ENCODE data around the gene MTMR1. TPM values are rescaled to one million over a fixed set of nuclear protein-coding genes. Genes with fewer than 3 reads are reported as not detected.

The MTMR1 gene
- total RNA-seq, 1 donor from 2014 or later = 31.8 TPM

DNA sequence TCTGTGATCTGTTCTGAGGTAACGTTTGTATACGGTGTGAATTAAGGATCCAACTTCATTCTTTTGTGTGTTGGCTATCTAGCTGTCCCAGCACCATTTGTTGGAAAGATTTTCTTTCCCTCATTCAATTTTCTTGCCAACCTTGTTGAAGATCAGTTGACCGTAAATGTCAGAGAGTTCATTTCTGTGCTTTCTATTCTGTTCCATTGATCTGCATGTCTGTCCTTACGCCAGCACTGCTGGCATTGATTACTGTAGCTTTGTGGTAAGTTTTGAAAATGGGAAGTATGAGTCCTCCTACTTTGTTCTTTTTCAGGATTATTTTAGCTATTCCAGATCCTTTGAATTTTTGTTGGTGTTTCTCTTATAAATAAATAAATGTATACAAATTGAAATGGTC lies 60.8 kb downstream of the MTMR1 start:
- Mint-ChIP-seq H3K27ac (no peak overlapping the region), H3K4me1 (ENCODE audit: low read depth) (no peaks in the 10 kb centered on the region), H3K4me3 (no peak overlapping the region), H3K36me3 (ENCODE audit: low read depth) (peaks cover 17% of the 10 kb centered on the region), H3K9me3 (no peaks in the 10 kb centered on the region), H3K27me3 (ENCODE audit: insufficient read depth) (no peaks in the 10 kb centered on the region)
- intact Hi-C loops (cut with micrococcal nuclease) = no loop called here
- DNase-seq (ENCODE audit: low spot score) = no peak

DNA sequence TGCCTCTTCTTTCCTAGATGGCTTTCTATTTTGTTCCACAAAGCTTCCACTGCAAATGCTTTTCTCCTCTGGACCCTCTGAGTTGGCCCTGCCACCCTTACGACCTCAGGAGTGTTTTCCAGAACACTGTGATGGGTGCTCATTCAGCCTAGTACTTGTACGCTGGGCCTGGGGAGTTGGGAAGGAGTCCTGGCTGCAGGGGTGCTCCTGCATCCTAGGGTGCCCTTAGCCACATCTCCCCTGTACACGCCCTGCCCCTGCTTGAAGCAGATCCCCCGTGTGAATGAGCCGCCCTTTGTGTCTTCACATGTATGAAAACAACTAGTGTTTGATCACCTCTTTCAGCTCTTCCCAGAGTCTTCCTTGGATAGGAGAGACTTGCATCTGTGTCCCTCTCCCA lies 64.2 kb downstream of the MTMR1 start:
- DNase-seq (ENCODE audit: low spot score) = no peak
- Mint-ChIP-seq H3K4me1 (ENCODE audit: low read depth) (no peaks in the 10 kb centered on the region), H3K36me3 (ENCODE audit: low read depth) (peaks cover 13% of the 10 kb centered on the region), H3K27me3 (ENCODE audit: insufficient read depth) (no peaks in the 10 kb centered on the region), H3K9me3 (no peaks in the 10 kb centered on the region), H3K4me3 (no peak overlapping the region), H3K27ac (no peak overlapping the region)
- intact Hi-C loops (cut with micrococcal nuclease) = no loop called here

DNA sequence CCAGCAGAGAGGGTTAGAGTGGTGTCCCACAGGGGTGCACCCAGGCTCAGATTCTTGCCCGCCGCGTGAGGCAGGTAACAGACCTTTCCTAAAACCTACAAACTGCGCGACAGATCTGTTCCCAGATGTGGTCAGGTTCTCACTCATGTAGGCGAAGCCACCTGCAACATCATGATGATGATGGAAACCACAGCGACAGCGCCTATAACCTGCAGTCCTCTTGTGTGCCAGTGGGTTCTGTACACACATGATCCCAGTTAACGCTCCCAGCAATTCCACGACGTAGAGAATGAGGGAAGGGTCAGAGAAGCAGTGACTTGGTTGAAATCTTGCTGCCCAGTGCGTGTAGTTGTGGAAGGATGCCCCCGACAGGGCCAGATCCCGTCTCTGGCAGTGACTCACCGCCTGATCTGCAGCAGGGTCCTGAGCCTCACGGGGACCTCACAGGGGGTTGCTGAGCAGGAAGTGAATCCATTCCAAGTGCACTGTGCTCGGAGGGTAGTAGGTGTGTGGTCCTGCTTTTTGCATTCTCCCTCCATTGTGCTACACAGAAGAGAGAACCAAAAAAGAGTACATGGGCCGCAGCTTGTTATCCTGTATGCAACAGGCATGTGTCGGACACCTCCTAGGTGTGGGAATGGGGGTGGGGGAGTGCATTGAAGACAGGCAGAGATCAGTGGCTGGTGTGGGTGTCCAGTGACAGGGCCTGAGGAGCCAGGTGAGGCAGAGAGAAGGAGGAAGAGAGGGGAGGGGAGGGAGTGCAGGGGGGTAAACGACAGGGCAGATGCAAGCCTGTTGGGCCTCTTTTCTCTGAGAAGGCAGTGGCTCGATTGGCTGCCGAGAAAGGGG lies 66.6 kb downstream of the MTMR1 start:
- Mint-ChIP-seq H3K9me3 (no peaks in the 10 kb centered on the region), H3K4me1 (ENCODE audit: low read depth) (no peaks in the 10 kb centered on the region), H3K36me3 (ENCODE audit: low read depth) (peaks cover 18% of the 10 kb centered on the region), H3K27ac (no peak overlapping the region), H3K27me3 (ENCODE audit: insufficient read depth) (no peaks in the 10 kb centered on the region), H3K4me3 (no peak overlapping the region)
- intact Hi-C loops (cut with micrococcal nuclease) = no loop called here
- DNase-seq (ENCODE audit: low spot score) = no peak

DNA sequence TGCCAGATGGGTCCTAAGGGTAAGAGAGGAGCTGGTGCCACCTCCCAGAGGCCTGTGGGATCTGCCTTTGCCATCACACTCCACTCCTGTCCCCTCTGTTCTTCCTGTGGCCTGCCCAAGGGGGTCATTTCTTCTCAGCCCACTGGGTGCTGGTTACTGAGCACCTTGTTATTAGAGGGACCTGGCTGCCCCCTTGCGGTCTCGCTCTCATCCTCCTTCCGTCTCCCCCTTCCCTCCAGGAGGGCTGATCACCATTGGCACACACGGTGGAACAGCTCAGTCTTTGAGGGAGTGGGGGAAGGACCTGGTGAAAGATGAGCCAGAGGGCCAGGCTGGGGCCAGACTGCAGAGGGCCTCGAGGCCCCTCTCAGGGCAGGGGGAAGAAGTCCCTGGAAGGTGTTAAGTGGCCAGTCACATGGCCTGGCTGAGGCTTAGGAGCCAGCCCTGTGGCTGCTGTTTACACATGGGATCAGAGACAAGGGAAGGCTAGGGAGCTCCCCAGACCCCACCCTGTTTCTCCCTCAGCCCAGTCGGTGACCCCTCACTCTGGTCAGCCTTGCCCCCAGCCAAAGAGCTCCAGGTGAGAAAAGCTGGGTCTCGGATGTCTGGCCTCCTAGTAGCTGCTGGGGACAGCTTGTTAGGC lies 68.1 kb downstream of the MTMR1 start:
- no peaks in the 10 kb centered on the region for H3K27me3 Mint-ChIP-seq (ENCODE audit: insufficient read depth)
- H3K27ac Mint-ChIP-seq = no peak overlapping the region
- no peaks in the 10 kb centered on the region for H3K9me3 Mint-ChIP-seq
- no peak for DNase-seq (ENCODE audit: low spot score)
- H3K4me1 Mint-ChIP-seq (ENCODE audit: low read depth) = no peaks in the 10 kb centered on the region
- intact Hi-C loops (cut with micrococcal nuclease) = no loop called here
- peaks cover 18% of the 10 kb centered on the region for H3K36me3 Mint-ChIP-seq (ENCODE audit: low read depth)
- no peak overlapping the region for H3K4me3 Mint-ChIP-seq

DNA sequence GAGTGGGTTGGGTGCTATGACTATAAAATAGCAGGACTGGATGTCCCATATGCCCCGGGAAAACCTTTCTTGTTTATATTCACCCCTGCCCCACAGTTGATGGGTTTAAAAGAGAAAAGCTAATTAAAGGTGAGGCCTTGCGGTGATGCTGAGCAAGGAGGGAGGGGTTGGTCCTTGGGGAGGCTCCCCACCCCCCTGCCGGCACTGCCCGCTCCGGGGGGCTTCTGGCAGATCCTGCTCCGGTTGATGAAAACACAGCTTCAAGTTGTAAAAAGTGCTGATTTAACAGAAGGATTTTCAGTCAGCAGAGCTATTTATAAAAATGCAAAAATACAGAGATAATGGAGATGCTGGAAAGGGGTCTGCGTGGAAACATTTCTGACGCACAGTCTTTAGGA lies 68.6 kb downstream of the MTMR1 start:
- intact Hi-C loops (cut with micrococcal nuclease) = no loop called here
- H3K9me3 Mint-ChIP-seq = no peaks in the 10 kb centered on the region
- no peak for DNase-seq (ENCODE audit: low spot score)
- peaks cover 18% of the 10 kb centered on the region for H3K36me3 Mint-ChIP-seq (ENCODE audit: low read depth)
- H3K4me1 Mint-ChIP-seq (ENCODE audit: low read depth) = no peaks in the 10 kb centered on the region
- no peaks in the 10 kb centered on the region for H3K27me3 Mint-ChIP-seq (ENCODE audit: insufficient read depth)
- H3K27ac Mint-ChIP-seq = no peak overlapping the region
- H3K4me3 Mint-ChIP-seq = no peak overlapping the region

DNA sequence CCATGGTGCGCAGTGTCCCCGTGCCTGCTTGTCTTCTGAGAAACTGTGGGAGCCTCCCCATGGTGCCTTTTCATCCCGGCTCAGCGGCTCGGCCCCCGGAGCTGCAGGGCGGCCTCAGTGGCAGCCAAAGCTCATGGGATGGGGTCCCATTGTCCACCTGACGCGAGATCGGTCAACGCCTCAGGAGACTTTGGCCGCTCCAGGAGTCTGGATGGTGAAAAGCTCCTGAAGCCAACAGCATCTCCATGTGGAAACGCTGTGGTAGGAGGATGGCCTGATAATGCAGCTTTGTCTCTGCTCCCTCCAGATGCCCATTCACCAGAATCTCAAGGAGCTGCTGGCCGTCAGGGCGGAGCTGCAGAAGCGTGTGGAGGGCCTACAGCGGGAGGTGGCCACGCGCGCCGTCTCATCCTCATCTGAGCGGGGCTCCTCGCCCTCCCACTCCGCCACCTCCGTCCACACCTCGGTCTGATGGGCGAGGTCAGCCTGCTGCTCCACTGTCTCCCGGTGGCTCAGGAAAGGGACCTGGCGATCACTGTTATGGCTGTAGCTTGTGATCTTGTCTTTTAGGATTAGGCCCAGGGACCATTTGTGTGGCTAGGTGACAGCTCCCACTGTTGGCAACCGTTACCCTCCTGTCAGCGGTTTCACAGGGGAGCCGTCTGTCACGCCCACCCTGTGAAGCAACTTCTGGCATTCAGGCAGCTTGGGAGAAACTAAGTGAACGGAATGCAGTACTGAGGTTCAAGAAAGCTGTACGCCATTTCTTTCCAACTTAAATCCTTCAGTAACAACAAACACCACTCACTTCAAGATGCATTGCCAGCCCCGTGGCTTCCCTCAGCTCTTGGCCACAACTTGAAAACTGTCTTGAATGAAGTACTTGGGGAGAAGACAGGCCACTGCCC lies 69.3 kb downstream of the MTMR1 start:
- H3K27me3 Mint-ChIP-seq (ENCODE audit: insufficient read depth) = no peaks in the 10 kb centered on the region
- intact Hi-C loops (cut with micrococcal nuclease) = no loop called here

DNA sequence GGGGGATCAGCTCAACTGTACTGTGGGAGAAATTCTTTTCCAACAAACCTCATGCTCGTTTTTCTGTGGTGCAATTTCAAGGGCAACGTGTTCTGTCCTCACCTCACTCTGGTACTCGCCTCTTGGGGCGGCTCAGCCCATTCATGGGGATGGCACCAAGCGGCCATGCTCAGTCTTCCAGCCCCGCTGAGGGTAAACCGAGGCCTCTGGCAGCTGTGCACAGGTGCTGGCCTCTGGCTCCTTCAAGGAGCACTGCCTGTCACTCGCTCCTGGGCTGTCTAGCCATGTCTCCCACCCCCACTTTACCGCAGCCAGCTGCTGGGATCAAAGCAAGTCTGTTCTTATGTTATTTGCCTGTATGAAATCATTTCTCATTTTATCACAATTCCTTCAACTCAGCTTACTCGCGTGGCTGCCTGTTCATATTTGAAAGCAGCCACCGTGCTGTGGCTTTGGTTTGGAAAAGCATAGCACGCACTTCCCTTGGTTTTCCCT lies 70.2 kb downstream of the MTMR1 start:
- no peaks in the 10 kb centered on the region for H3K4me1 Mint-ChIP-seq (ENCODE audit: low read depth)
- no peaks in the 10 kb centered on the region for H3K9me3 Mint-ChIP-seq
- intact Hi-C loops (cut with micrococcal nuclease) = no loop called here
- peaks cover 13% of the 10 kb centered on the region for H3K36me3 Mint-ChIP-seq (ENCODE audit: low read depth)
- no peak overlapping the region for H3K4me3 Mint-ChIP-seq
- no peak for DNase-seq (ENCODE audit: low spot score)
- no peak overlapping the region for H3K27ac Mint-ChIP-seq
- no peaks in the 10 kb centered on the region for H3K27me3 Mint-ChIP-seq (ENCODE audit: insufficient read depth)

More for the DNA sequence above, 69.3 kb downstream of the MTMR1 start:
- no peak for DNase-seq (ENCODE audit: low spot score)
- H3K27ac Mint-ChIP-seq = no peak overlapping the region
- peaks cover 13% of the 10 kb centered on the region for H3K36me3 Mint-ChIP-seq (ENCODE audit: low read depth)
- no peaks in the 10 kb centered on the region for H3K4me1 Mint-ChIP-seq (ENCODE audit: low read depth)
- no peak overlapping the region for H3K4me3 Mint-ChIP-seq
- H3K9me3 Mint-ChIP-seq = no peaks in the 10 kb centered on the region

DNA sequence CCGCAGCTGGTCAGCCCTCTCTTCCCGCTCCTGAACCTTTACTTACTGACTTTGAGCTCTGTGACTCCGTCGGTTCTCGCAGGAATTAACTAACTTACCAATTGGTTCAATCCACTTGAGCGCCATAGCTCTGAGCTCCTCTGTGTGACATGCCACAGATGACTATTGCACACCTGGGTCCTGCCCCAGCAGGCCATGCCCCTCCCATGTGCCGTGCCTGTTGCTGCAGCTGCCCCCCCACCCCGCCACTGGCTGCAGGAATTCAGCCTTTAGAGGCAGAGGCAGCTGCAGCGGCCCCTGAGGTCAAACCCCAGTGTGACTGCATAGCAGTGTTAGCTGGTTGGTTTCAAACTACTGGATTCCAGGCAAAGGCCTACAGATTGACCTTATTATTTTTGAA lies 70.6 kb downstream of the MTMR1 start:
- H3K4me3 Mint-ChIP-seq = no peak overlapping the region
- no peak overlapping the region for H3K27ac Mint-ChIP-seq
- no peaks in the 10 kb centered on the region for H3K4me1 Mint-ChIP-seq (ENCODE audit: low read depth)
- H3K9me3 Mint-ChIP-seq = no peaks in the 10 kb centered on the region
- intact Hi-C loops (cut with micrococcal nuclease) = no loop called here
- peaks cover 13% of the 10 kb centered on the region for H3K36me3 Mint-ChIP-seq (ENCODE audit: low read depth)
- DNase-seq (ENCODE audit: low spot score) = no peak
- no peaks in the 10 kb centered on the region for H3K27me3 Mint-ChIP-seq (ENCODE audit: insufficient read depth)

DNA sequence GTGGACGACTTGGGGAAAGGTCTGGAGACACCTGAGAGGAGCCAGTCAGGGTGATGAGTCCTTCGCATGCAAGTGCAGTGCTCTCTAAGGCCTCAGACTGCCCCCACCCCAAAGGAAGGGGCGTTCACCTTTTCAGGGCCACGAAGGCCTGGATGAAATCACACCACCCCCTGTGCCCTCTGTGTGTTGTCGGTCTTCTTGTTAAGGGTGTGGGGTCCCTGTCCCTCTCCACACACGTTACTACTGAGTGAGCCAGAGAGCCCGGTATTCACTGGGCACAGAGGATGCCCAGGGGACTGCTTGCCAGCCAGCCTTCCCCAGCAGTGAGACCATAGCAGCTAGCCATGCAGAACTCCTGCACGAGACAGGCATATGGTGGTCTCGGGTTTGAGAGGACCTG lies 72.0 kb downstream of the MTMR1 start:
- no peak for DNase-seq (ENCODE audit: low spot score)
- Mint-ChIP-seq H3K4me3 (no peak overlapping the region), H3K36me3 (ENCODE audit: low read depth) (peaks cover 10% of the 10 kb centered on the region), H3K4me1 (ENCODE audit: low read depth) (no peaks in the 10 kb centered on the region), H3K9me3 (no peaks in the 10 kb centered on the region), H3K27ac (no peak overlapping the region), H3K27me3 (ENCODE audit: insufficient read depth) (no peaks in the 10 kb centered on the region)
- intact Hi-C loops (cut with micrococcal nuclease) = no loop called here

DNA sequence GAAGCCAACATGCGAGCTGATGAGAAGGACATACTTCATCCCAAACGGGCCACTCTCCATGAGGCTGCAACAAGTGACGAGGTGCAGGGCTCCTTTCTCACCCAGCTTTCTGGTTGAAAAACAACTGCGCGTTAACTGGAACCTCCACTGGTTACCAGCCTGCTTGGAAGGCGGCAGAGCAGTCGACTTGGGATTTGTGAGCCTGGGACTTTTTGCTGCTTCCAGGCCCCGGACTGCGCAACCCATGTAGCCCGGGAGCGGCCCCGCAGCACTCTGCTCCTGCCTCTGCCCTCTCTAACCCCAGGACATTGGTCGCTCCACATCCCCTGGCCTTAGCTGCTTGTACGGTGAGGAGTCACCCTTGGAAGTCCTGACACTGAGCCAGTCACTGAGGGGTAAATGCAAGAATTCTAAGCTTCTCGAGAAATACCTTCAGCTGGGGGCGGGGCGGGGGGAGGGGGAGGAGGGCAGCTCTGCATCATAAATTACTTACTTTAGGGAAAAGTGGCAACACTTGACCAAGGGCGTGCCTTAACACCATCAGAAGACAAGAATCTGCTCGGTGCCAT lies 72.7 kb downstream of the MTMR1 start:
- Mint-ChIP-seq H3K27me3 (ENCODE audit: insufficient read depth) (no peaks in the 10 kb centered on the region), H3K36me3 (ENCODE audit: low read depth) (peaks cover 10% of the 10 kb centered on the region), H3K27ac (no peak overlapping the region), H3K4me1 (ENCODE audit: low read depth) (no peaks in the 10 kb centered on the region), H3K9me3 (no peaks in the 10 kb centered on the region), H3K4me3 (no peak overlapping the region)
- DNase-seq (ENCODE audit: low spot score) = no peak
- intact Hi-C loops (cut with micrococcal nuclease) = no loop called here

DNA sequence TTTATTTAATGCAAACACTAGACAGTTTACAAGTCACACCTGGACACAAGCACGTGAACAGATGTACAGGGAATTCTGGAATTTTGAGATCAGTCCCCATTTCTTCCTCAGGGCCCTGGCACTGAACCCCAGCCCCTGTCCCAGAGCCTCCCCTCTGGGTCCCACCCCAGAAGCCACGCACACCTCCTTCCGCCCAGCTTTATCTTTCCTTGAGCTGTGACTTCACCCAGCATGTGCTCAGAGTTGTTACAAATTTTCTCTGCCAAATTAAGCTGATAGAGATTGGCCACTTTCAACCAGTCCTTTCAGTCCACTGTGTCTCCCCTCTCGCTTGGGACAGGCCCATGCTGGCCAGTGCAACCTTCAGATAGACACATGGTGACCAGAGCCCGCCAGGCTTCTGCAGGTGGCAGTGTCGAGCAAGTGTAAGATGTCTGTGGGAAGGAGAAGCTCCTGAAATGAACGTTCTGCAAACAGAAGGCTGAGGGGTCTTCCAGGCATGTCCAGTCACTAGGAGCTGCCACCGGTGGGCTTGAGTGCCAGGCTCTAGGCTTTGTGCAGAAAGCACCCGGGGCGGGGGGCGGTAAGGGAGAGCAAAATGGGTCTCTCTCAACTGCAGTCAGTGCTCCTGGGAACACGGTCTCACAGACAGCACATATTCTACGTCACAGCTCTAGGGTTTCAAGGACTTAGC lies 73.3 kb downstream of the MTMR1 start:
- Mint-ChIP-seq H3K4me3 (no peak overlapping the region), H3K9me3 (no peaks in the 10 kb centered on the region), H3K27ac (no peak overlapping the region), H3K4me1 (ENCODE audit: low read depth) (no peaks in the 10 kb centered on the region), H3K27me3 (ENCODE audit: insufficient read depth) (no peaks in the 10 kb centered on the region), H3K36me3 (ENCODE audit: low read depth) (peaks cover 10% of the 10 kb centered on the region)
- intact Hi-C loops (cut with micrococcal nuclease) = no loop called here
- DNase-seq (ENCODE audit: low spot score) = no peak

DNA sequence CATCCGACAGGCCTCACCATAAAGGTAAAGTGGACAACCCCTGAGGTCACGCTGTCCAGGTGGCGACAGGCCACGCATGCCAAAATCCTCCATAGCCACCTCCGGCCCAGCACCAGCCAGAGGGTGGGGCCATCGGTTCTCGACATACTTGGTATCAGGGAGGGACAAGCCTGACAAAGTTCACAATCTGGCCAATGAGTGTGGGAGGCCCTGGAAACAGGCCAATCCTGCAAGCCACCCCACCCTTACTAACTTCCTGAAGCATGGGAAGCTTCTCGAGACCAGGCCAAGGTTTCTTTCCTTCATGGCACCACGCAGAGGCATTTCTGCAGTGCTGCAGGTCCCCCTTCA lies 73.8 kb downstream of the MTMR1 start:
- intact Hi-C loops (cut with micrococcal nuclease) = no loop called here
- Mint-ChIP-seq H3K36me3 (ENCODE audit: low read depth) (peaks cover 10% of the 10 kb centered on the region), H3K4me1 (ENCODE audit: low read depth) (no peaks in the 10 kb centered on the region), H3K27me3 (ENCODE audit: insufficient read depth) (no peaks in the 10 kb centered on the region), H3K4me3 (no peak overlapping the region), H3K27ac (no peak overlapping the region), H3K9me3 (no peaks in the 10 kb centered on the region)
- DNase-seq (ENCODE audit: low spot score) = no peak
